KMS-11 (cell line): Measurements from ENCODE around the gene CCL4.
"Not testable (repeated sequence)": the region's sequence is repeated elsewhere in the genome, so short reads cannot be mapped to it uniquely, and the experiment has no call there.

Experiments used
- H2AFZ ChIP-seq: fragments of 200-600 bp; sonication (generic); 2 replicates; pipeline ENCODE4 v1.6.1; 2016; ENCODE audit warnings: antibody characterized with exemption, mixed run types, low read depth
- H3K27ac ChIP-seq: fragments of 200-600 bp; sonication (generic); 2 replicates; pipeline ENCODE4 v1.6.1; 2016; ENCODE audit warnings: mild to moderate bottlenecking, mixed run types
- H3K27me3 ChIP-seq: fragments of 200-600 bp; sonication (generic); 2 replicates; pipeline ENCODE4 v1.6.1; 2017; ENCODE audit warnings: mild to moderate bottlenecking, low read depth, mixed run types, moderate library complexity; ENCODE audit not compliant: insufficient read depth
- H3K36me3 ChIP-seq: fragments of 200-600 bp; sonication (generic); 2 replicates; pipeline ENCODE4 v1.6.1; 2017; ENCODE audit warnings: mild to moderate bottlenecking, mixed run types; ENCODE audit not compliant: insufficient read depth
- H3K4me1 ChIP-seq: fragments of 200-600 bp; sonication (generic); 2 replicates; pipeline ENCODE4 v1.6.1; 2016; ENCODE audit warnings: mild to moderate bottlenecking, low read depth, mixed run types; ENCODE audit not compliant: poor library complexity, severe bottlenecking
- H3K4me2 ChIP-seq: fragments of 200-600 bp; sonication (generic); 2 replicates; pipeline ENCODE4 v1.7.0; 2016; ENCODE audit warnings: mild to moderate bottlenecking, mixed run types
- H3K4me3 ChIP-seq: fragments of 200-600 bp; sonication (generic); IDR thresholded peaks from 2 replicates; pipeline ENCODE4 v1.6.1; 2017; ENCODE audit warnings: low read depth, low read length, mixed read lengths; ENCODE audit not compliant: insufficient read depth
- H3K79me2 ChIP-seq: fragments of 200-600 bp; sonication (generic); 2 replicates; pipeline ENCODE4 v1.6.1; 2016; ENCODE audit warnings: low read depth, mixed run types; ENCODE audit not compliant: insufficient read depth
- H3K9ac ChIP-seq: fragments of 200-600 bp; sonication (generic); 2 replicates; pipeline ENCODE4 v1.6.1; 2016; ENCODE audit warnings: mild to moderate bottlenecking, mixed run types
- H4K20me1 ChIP-seq: fragments of 200-600 bp; sonication (generic); 2 replicates; pipeline ENCODE4 v1.6.1; 2016; ENCODE audit warnings: mild to moderate bottlenecking, mixed run types; ENCODE audit not compliant: insufficient read depth
- CTCF ChIP-seq: fragments of 200-600 bp; sonication (generic); conservative IDR thresholded peaks from 2 replicates; pipeline ENCODE4 v1.6.1; 2017; ENCODE audit warnings: low read depth, mild to moderate bottlenecking, antibody characterized with exemption, low read length, moderate library complexity, mixed read lengths

Gene CCL4

GRCh38 chr17:36111068-36111490 is 7.5 kb downstream of the CCL4 start:
- no peaks in the 10 kb centered on the region for H3K4me1 ChIP-seq

GRCh38 chr17:36112572-36112971 is 8.9 kb downstream of the CCL4 start:
- no peak overlapping the region for H2AFZ ChIP-seq
- no peaks in the 10 kb centered on the region for H3K79me2 ChIP-seq
- no peak overlapping the region for H3K27ac ChIP-seq
- H4K20me1 ChIP-seq = no peaks in the 10 kb centered on the region
- no peak overlapping the region for H3K4me2 ChIP-seq
- H3K9ac ChIP-seq = no peak overlapping the region
- TF ChIP-seq CTCF = no peak
- H3K36me3 ChIP-seq = no peaks in the 10 kb centered on the region
- no peak overlapping the region for H3K4me3 ChIP-seq
- peaks cover 6% of the 10 kb centered on the region for H3K4me1 ChIP-seq
- no peaks in the 10 kb centered on the region for H3K27me3 ChIP-seq

More at GRCh38 chr17:36111068-36111490, 7.5 kb downstream of the CCL4 start:
- no peaks in the 10 kb centered on the region for H3K79me2 ChIP-seq
- no peak overlapping the region for H3K4me3 ChIP-seq
- no peak overlapping the region for H2AFZ ChIP-seq
- H3K36me3 ChIP-seq = no peaks in the 10 kb centered on the region
- TF ChIP-seq CTCF = no peak
- H3K27me3 ChIP-seq = no peaks in the 10 kb centered on the region
- H3K9ac ChIP-seq = no peak overlapping the region
- H3K27ac ChIP-seq = no peak overlapping the region
- H3K4me2 ChIP-seq = no peak overlapping the region
- no peaks in the 10 kb centered on the region for H4K20me1 ChIP-seq

- H3K27ac ChIP-seq, H4K20me1 ChIP-seq, H3K4me3 ChIP-seq, H3K4me2 ChIP-seq, H3K36me3 ChIP-seq, H2AFZ ChIP-seq, H3K79me2 ChIP-seq, H3K27me3 ChIP-seq, H3K9ac ChIP-seq: not testable (repeated sequence)
- H3K4me1 ChIP-seq = peaks cover 11% of the 10 kb centered on the region
These were observed 9.5 kb downstream of the CCL4 start for GRCh38 chr17:36113131-36113530.

- not testable (repeated sequence) for H3K36me3 ChIP-seq, H4K20me1 ChIP-seq, H3K4me2 ChIP-seq, H3K79me2 ChIP-seq, H3K9ac ChIP-seq, H3K4me3 ChIP-seq, H2AFZ ChIP-seq, H3K27ac ChIP-seq, H3K27me3 ChIP-seq
- H3K4me1 ChIP-seq = peaks cover 23% of the 10 kb centered on the region
These were observed 11.5 kb downstream of the CCL4 start for GRCh38 chr17:36114971-36115648.

- not testable (repeated sequence) for H3K9ac ChIP-seq, H3K79me2 ChIP-seq, H2AFZ ChIP-seq, H3K27me3 ChIP-seq, H4K20me1 ChIP-seq, H3K36me3 ChIP-seq, H3K4me3 ChIP-seq, H3K27ac ChIP-seq, H3K4me2 ChIP-seq
- H3K4me1 ChIP-seq = peaks cover 23% of the 10 kb centered on the region
These were observed 12.0 kb downstream of the CCL4 start for GRCh38 chr17:36115649-36115977.
